DMS153 treated with DMSO at 0.1 percent for 48 hours (cell line): Measurements from ENCODE around the gene BICD2.

Source experiments
- DNase-seq: peaks from one replicate; lab custom pipeline; 2025; ENCODE audit not compliant: unreplicated experiment; lab: John Stamatoyannopoulos, UW

BICD2 gene

GRCh38 chr9:92748233-92748497, 16.5 kb downstream of the BICD2 start:
- DNase-seq = no peak

GRCh38 chr9:92747459-92748232, 17.0 kb downstream of the BICD2 start:
- DNase-seq = no peak

DNA sequence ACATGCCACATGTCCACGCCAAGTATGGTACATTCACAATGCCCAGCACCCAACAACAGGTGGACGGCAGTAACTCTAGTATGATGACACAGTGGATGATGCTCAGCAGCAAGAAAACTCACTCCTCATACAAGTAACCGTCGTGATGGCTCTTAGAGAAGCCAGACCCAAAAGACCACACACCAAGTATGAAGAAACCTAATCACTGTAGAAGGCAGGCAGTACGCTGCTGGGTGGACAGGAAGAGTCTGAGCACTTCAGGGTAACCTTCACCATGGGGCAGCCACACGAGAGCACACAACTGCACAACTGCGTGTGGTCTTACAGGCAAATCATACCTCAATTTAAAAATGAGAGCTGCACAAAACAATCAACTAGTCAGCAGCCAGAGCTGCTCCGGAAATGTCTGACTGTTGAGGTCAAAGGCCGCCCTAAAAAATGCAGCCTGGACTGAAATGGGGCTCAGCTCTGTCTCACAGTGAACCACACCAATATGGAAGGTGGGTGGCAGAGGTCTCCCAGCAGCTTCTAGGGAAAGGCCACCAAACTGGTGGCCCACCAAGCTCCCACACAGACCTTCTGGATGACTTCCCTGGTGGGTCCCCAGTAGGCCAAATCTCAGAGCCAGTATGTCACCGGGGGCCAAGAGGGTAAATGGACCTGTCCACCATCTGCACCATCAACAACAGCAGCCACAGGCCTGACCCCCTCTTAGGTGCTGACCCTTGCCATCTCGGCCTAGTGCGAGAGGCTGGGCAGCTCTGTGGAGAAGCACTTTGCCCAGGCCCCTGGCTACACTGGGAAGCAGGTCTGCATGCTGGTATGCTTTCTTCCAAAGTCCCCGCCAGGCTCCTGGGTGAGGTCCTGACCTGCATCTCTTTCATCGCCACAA, 17.8 kb downstream of the BICD2 start:
- no peak for DNase-seq

- no peak for DNase-seq
Measured at GRCh38 chr9:92745881-92746280, 18.8 kb downstream of the BICD2 start.

DNA sequence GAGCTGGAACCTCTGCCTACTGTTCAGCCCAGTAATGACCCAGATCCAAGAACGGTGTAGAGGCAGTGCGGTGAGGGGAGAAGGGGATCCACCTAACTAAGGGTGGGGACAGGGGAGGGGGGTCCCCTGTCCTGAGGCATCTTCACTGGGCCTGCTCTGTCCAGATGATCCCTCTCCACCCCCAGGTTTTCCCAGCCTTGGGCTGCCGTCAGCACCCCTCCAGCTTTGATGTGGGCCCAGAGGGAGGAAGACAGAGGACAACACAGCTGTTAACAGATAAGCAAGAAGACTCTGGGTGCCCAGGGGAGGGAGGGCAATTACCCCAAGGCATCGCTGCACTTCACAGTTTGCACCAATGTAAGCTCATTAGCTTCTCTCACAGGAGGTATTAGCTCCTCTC, 19.3 kb downstream of the BICD2 start:
- DNase-seq = no peak

DNA sequence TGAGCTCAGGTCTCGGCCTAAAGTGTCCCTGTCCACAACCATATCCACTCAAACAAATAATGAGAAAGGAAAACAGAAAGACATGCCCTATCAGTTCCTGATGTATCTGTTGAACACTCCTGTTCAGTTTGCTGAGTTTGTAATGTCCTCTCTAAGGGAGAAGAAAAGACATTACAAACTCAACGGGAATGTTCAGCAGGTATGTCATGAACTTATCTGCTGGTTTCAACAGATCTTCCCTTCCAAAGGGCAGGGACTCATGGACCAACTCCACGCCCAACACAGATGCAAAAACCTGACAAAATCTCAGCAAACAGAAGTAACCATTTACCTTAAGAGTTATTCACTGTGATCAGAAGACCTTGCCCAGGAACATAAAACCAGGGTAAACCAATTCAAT, 23.7 kb downstream of the BICD2 start:
- DNase-seq = no peak

DNA sequence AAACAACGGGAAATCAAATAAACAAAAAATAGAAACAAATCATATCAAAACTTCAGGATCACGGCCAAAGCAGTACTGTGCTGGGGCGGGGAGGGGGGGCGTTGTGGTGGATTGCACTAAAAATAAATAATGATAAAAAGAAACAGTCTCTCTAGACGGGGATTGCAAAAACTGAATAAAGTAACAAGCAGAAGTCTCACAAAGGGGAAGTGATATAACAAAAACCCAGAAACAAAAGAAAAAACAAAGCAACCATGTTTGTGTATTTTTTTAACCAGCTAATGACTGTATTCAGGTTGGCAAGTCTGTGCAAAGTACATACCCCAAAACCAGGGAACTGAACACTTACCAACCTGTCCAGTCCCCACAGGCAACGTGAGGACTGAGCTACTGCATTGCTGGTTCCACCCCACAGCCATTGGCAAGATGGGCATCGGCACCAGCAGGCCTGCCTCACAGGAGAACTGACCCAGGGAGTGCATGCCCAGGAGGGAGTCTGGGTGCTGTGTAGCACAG, 24.1 kb downstream of the BICD2 start:
- DNase-seq = no peak

GRCh38 chr9:92740009-92740408, 24.6 kb downstream of the BICD2 start:
- DNase-seq = no peak

GRCh38 chr9:92739346-92739970, 25.2 kb downstream of the BICD2 start:
- no peak for DNase-seq

DNA sequence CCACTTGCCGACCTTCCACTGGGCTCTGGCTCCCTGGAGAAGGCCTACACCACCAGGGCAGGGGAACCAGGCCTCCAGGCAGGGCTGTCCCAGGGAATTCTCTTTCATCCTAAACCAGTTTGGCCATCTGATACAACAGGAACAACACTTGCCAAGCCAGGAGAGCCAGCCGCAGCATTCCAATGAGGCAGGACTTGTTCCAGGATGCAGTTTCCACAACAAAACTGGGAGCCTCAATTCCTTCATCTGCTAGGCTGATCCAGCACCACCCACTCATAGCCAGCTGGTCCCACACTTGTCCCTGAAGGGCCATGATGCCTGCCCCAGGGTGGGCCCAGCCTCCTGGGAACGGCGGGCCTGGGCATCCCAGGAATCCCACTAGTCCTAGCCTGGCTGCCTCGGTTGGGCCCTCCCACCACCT, 26.0 kb downstream of the BICD2 start:
- DNase-seq = no peak

GRCh38 chr9:92737611-92738299, 26.9 kb downstream of the BICD2 start:
- no peak for DNase-seq

- no peak for DNase-seq
Measured at GRCh38 chr9:92737216-92737606, 27.4 kb downstream of the BICD2 start.

- no peak for DNase-seq
Measured at GRCh38 chr9:92736563-92737215, 27.9 kb downstream of the BICD2 start.

DNA sequence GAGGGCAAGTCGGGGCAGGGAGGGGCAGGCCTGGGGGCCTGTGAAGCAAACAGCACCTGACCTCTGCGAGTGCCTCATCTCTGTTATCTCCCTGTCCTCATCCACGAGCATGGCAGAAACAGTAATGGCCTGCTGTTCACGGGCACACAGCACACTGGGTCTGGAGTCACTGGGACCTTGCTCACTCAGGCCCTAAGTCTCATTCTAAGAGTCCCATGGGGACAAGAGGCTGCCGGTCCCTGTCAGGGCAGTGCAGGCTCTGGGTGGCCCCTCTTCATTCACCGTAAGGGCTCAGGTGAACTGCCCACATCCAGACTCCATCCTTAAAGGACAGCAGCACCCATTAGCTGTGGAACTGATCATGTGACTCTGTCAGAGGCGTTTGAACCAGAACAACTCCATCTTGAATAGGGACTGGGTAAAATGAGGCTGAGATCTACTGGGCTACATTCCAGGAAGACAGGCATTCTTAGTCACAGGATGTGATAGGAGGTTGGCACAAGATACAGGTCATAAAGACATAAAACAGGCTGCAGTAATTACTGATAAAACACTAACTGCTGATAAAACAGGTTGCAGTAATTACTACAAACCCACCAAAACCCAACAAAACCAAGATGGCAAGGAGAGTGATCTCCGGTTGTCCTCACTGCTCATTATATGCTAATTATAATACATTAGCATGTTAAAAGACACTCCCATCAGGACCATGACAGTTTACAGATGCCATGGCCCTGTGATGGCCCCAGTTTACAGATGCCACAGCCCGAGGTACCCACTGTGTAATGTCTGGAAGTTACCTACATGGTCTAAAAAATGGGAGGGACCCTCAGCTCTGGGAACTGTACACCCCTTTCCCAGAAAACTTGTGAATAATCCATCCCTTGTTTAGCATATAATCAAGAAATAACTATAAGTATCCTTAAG, 28.7 kb downstream of the BICD2 start:
- DNase-seq = no peak

DNA sequence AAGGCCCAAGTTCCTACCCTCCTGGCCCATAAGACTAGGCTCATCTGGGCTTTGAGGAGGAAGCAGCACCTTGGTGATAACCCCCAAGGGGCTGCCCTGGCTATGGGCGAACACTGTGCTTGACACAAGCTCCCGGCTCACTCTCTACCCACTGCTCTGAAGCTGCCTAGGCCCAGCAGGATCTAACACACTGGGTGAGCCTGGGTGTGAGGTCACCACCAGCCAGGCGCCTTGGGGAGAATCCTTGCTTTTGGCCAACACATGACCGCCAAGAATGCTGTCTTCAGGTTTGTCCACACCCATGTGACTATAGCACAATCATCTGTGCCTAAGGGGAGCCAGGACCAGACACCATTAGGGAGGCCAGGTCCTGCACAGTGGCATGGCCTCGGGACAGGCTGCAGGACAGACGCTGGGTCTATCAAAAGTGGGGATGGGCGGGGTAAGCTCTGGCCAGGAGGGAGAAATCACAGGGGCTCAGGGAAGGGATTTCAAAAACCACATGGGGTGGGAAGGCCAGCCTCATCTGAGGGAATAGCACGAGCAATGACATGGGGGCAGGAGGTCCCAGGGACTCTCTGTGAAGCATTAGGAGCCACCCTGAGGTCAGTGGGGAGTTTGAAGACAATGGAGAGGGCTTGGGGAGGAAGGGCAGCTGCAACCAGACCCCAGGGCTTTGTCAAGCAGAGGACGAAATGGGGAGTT, 29.6 kb downstream of the BICD2 start:
- no peak for DNase-seq

GRCh38 chr9:92730897-92731296, 33.7 kb downstream of the BICD2 start:
- no peak for DNase-seq

- no peak for DNase-seq
Measured at GRCh38 chr9:92729735-92730155, 34.9 kb downstream of the BICD2 start.

DNA sequence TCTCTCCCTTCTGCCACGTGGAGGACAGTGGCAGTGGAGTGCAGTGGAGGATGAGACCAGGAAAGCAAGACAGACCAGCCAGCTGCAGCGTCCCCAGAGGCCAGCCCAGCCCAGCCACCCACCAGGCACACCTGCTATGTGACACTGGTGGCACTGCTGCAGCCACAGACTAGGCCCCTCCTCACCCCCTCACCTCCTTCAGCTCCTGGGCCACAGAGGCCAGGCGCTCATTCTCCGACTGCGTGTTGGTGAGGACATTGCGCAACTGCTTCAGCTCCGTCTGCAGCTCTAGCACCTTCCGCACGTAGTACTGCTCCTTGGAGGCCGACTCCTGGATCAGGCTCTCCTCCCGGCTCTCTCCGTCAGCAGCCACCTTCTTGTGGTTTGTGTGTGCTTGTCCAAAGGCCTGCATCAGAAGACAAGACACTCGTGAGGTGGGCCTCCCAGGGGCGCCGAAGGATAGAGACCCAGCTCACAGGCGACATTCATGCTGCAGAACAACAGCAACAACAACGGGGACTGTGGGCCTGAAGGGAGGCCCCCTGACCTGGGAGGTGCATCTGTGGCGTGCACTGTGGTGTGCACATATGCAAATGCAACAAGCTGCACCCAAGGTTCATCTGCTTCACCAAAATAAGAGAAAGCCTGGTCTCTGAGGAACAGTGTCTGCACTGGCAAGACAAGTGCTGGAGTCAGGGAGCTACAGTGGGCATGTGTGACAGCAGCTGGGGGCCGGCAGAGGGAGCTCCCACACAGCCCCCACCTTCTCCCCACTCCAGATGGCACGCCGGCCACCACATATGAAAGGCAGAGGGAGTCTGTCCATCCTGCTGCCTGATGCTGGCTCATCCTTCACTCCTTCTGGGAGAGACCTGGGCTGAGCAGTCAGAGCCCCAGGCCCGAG, 35.5 kb downstream of the BICD2 start:
- DNase-seq = no peak
